GM21737 (cell line): ENCODE data around the gene KPNB1.
A peak's percentile ranks its signal among the peaks of the same experiment; 100 is the strongest.

Experiments used
- ATAC-seq: cut with Tn5 transposase; IDR thresholded peaks from one replicate; pipeline ENCODE4 v1.9.1; 2021; ENCODE audit warnings: mild to moderate bottlenecking, moderate library complexity; ENCODE audit not compliant: unreplicated experiment

Gene KPNB1

GRCh38 chr17:47636273-47637030 is 13.3 kb upstream of the KPNB1 start:
- ATAC-seq: no peak

GRCh38 chr17:47638903-47639302 is 10.8 kb upstream of the KPNB1 start:
- ATAC-seq: no peak

- ATAC-seq: no peak
These were observed 9.6 kb upstream of the KPNB1 start for GRCh38 chr17:47640076-47640475.

GRCh38 chr17:47641202-47641601 is 8.5 kb upstream of the KPNB1 start:
- ATAC-seq: no peak

- no peak for ATAC-seq
These were observed 6.6 kb upstream of the KPNB1 start for GRCh38 chr17:47643116-47643515.

GRCh38 chr17:47644324-47644723 is 5.4 kb upstream of the KPNB1 start:
- ATAC-seq: no peak

GRCh38 chr17:47649972-47650524 is 329 bp downstream of the KPNB1 start:
- ATAC-seq: peak; percentile 1

GRCh38 chr17:47650525-47651522 is 1.1 kb downstream of the KPNB1 start:
- ATAC-seq: peak; percentile 54

GRCh38 chr17:47651704-47652103 is 2.0 kb downstream of the KPNB1 start:
- no peak for ATAC-seq

GRCh38 chr17:47652570-47652969 is 2.9 kb downstream of the KPNB1 start:
- ATAC-seq: no peak

- ATAC-seq: no peak
These were observed 3.7 kb downstream of the KPNB1 start for GRCh38 chr17:47653442-47653841.

- no peak for ATAC-seq
These were observed 5.3 kb downstream of the KPNB1 start for GRCh38 chr17:47654991-47655390.

- ATAC-seq: peak; percentile 59
These were observed 10.4 kb downstream of the KPNB1 start for GRCh38 chr17:47660064-47660492.

- ATAC-seq: no peak
These were observed 14.3 kb downstream of the KPNB1 start for GRCh38 chr17:47663912-47664623.

GRCh38 chr17:47664624-47664941 is 14.9 kb downstream of the KPNB1 start:
- ATAC-seq: no peak

GRCh38 chr17:47665655-47666054 is 15.9 kb downstream of the KPNB1 start:
- no peak for ATAC-seq

- no peak for ATAC-seq
These were observed 19.4 kb downstream of the KPNB1 start for GRCh38 chr17:47669081-47669480.

- no peak for ATAC-seq
These were observed 20.3 kb downstream of the KPNB1 start for GRCh38 chr17:47670064-47670463.

GRCh38 chr17:47674499-47674898 is 24.8 kb downstream of the KPNB1 start:
- ATAC-seq: no peak

GRCh38 chr17:47675380-47676198 is 25.9 kb downstream of the KPNB1 start:
- ATAC-seq: no peak
